NT2/D1 (cell line): ENCODE data around the gene PRKAA1.

ENCODE experiments used
- SUZ12 ChIP-seq: IDR thresholded peaks from 2 replicates; pipeline ENCODE4 v1.6.1; 2011; ENCODE audit not compliant: insufficient read length, insufficient read depth; ENCODE audit errors: extremely low read depth
- YY1 ChIP-seq: IDR thresholded peaks from 2 replicates; pipeline ENCODE4 v1.6.1; 2011; ENCODE audit not compliant: insufficient read length, insufficient read depth

- TF ChIP-seq SUZ12, result no peak
- no peak for TF ChIP-seq YY1
These were observed 23.6 kb downstream of the PRKAA1 start for GRCh38 chr5:40774623-40775022.
